DMS79 treated with DMSO at 0.1 percent for 48 hours (cell line): ENCODE results near the gene NVL.
"Not testable (repeated sequence)": the region's sequence is repeated elsewhere in the genome, so short reads cannot be mapped to it uniquely, and the experiment has no call there.

Experiments
- DNase-seq: peaks from one replicate; lab custom pipeline; 2025; lab: John Stamatoyannopoulos, UW

The NVL gene

GRCh38 chr1:224235813-224236493 lies 94.0 kb downstream of the NVL start:
- no peak for DNase-seq

- DNase-seq = no peak
Observed at GRCh38 chr1:224234017-224234416, 96.0 kb downstream of the NVL start.

GRCh38 chr1:224226849-224227502 lies 103.0 kb downstream of the NVL start:
- DNase-seq = no peak

- DNase-seq = no peak
Observed at GRCh38 chr1:224223819-224224714, 105.9 kb downstream of the NVL start.

- DNase-seq = no peak
Observed at GRCh38 chr1:224219612-224220059, 110.3 kb downstream of the NVL start.

- no peak for DNase-seq
Observed at GRCh38 chr1:224219011-224219611, 110.9 kb downstream of the NVL start.

- no peak for DNase-seq
Observed at GRCh38 chr1:224217655-224218623, 112.0 kb downstream of the NVL start.

GRCh38 chr1:224216382-224216781 lies 113.6 kb downstream of the NVL start:
- DNase-seq = no peak

- no peak for DNase-seq
Observed at GRCh38 chr1:224213438-224214119, 116.4 kb downstream of the NVL start.

- no peak for DNase-seq
Observed at GRCh38 chr1:224212618-224213061, 117.3 kb downstream of the NVL start.

- peak; percentile 70 for DNase-seq
Observed at GRCh38 chr1:224211206-224211962, 118.6 kb downstream of the NVL start.

GRCh38 chr1:224205931-224206538 lies 123.9 kb downstream of the NVL start:
- DNase-seq = not testable (repeated sequence)

GRCh38 chr1:224205438-224205840 lies 124.5 kb downstream of the NVL start:
- peak; percentile 21 for DNase-seq

- peak; percentile 63 for DNase-seq
Observed at GRCh38 chr1:224203243-224204016, 126.5 kb downstream of the NVL start.

GRCh38 chr1:224201853-224202252 lies 128.1 kb downstream of the NVL start:
- DNase-seq = no peak

- no peak for DNase-seq
Observed at GRCh38 chr1:224201383-224201782, 128.6 kb downstream of the NVL start.

GRCh38 chr1:224199679-224200078 lies 130.3 kb downstream of the NVL start:
- no peak for DNase-seq

GRCh38 chr1:224198572-224198971 lies 131.4 kb downstream of the NVL start:
- no peak for DNase-seq
